CD1c-positive myeloid dendritic cell (primary cell): ENCODE data around the gene CLCNKA.
"Not testable (repeated sequence)": the region's sequence is repeated elsewhere in the genome, so short reads cannot be mapped to it uniquely, and the experiment has no call there.

ENCODE experiments used
- DNase-seq: peaks from one replicate; pipeline ENCODE4 v3.0.0-alpha.2; 2016; ENCODE audit errors: extremely low spot score

Gene CLCNKA

DNA sequence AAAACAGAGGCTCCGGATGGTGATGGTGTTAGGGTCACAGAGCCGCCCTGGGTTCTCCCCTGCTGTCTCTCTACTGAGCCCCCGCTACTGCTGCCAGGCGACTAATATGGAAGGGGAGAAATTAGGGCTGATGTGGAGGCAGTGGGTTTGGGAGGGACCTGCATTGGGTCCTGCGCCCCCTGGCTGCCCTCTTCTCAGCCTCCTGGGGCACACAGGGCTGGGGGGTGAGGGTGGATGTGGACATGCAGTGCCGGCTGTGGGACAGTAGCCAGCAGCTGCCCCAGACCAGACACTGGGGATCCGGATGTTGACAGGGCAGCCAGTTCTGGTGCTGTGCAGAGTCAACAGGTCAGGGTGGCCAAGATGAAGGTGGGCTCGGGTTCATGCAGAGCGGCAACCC is 20.3 kb downstream of the CLCNKA start:
- DNase-seq, result no peak

DNA sequence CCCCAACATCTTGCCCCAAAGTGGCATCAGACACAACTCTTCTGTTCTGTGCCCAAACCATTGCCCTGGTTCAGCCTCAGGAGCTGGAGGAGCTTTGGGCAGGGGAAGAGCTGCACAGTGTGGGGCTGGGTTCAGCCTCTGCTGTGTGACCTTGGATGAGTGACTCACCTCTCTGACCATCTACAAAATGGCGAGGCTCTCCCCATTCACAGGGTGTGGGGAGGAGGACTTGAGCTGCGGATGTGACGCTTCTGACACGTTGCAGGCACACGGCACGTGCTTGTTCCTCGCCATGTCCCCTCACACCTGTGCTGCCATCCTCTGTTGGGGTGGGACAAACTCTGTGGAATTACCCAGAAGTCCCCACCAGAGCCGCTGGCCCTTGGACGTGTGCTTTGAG is 20.8 kb downstream of the CLCNKA start:
- not testable (repeated sequence) for DNase-seq

DNA sequence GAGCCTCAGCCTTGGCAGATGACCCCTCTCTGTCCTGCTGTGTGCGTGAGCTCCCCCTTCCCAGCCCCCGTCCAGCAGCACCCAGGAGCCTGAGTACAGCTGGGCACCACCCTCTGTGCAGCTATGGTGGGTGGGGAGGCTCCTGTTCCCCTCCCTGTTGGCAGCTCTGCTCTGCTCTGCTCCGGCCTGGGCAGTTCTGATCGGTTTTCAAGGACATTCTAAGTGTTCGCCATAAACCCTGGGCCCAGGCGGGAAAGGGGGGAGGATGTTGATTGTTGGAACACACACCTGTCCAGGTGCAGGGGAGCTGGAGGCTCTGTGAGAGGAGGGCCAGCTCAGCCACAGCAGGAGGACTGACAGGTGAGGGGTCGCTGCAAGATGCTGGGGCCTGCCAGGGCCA is 21.7 kb downstream of the CLCNKA start, which contains the start of gene CLCNKB:
Gene CLCNKB, plus strand, starts transcription at position 262 of the 400 bp plus-strand sequence. CDS start 711 bp downstream, outside the sequence.
- no peak for DNase-seq

DNA sequence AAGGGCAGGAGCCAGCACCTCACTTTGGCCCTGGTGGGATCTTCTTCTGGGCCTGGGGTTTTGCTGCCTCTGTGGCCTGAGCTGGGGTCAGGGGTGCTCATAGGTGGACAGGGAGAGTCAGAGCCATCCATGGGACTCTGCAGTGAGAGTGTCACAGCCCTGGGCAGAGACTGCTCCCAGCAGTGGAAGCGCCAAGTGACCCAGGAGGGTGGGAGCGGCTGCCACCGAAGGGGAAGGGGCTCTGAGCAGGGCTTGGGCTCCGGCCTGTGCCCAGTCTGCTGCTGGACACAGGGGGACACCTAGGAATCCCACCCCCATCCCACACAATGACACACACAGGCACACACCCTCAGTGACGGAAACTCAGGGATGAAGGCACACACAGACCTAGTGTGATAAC is 22.1 kb downstream of the CLCNKA start:
- no peak for DNase-seq

DNA sequence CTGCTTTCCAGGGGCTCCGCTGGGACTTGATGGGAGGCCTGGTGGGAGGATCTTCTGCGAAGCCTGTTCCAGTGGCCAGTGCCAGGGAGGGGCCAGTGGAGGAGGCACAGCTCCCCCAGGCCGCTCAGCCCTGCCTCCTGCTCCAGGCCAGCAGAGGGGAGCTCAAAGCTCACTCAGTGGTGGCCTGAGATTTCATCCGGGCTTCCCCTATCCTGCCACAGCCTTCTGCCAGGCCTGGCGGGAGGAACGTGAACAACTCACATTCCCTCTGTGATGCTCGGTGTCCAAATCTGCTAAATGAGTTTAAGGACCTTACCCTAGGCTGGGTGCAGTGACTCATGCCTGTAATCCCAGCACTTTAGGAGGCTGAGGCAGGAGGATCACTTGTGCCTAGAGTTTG is 25.0 kb downstream of the CLCNKA start:
- no peak for DNase-seq

DNA sequence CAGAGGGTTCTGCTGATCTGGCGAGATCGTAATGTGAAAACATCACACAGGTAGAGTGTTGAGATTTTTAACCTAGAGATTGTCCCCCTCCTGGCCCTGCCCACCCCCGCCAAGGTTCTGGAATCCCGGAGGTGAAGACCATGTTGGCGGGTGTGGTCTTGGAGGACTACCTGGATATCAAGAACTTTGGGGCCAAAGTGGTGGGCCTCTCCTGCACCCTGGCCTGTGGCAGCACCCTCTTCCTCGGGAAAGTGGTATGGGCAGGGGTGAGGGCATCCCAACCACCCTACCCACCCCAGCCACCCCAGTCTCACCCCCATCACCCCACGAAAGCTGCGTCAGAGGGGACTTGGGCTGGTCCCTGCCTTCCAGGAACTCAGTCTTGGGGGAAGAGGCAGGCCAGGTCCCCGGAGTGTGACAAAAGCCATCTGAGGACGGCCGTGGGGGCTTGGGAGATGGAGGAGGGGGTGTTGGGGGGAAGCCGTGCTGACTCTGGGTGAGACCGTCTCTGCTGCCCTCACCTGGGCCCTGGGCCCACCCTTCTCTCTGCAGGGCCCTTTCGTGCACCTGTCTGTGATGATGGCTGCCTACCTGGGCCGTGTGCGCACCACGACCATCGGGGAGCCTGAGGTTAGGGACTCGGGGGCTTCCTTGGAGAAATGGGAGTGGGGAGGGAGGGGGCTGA is 26.1 kb downstream of the CLCNKA start:
- no peak for DNase-seq

DNA sequence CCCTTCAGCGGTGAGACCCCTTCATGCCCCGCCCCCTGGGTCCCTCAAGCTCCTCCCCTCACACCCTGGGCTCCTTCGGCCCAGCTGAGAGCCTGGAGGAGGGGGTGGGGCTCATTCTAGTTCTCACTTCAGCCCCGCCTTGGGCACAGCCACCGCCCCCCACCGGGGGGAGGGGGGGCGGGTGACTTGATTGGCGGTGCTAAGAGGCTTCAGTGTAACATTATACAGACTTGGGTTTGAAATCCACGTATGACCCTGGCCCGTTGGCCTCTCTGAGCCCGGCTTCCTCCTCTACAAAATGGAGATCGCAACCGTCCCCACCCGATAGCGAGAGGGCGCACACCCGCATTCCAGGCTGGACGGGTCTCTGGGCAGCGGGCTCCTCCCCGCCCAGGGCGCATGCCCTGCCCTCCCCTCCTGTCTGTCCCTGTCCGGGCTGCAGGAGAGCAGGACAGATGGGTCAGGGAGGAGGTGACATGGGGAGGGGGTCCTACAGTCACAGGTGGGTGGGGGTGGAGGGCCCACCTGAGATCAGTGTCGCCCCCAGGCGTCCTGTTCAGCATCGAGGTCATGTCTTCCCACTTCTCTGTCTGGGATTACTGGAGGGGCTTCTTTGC is 26.8 kb downstream of the CLCNKA start:
- peak; percentile 14 for DNase-seq

DNA sequence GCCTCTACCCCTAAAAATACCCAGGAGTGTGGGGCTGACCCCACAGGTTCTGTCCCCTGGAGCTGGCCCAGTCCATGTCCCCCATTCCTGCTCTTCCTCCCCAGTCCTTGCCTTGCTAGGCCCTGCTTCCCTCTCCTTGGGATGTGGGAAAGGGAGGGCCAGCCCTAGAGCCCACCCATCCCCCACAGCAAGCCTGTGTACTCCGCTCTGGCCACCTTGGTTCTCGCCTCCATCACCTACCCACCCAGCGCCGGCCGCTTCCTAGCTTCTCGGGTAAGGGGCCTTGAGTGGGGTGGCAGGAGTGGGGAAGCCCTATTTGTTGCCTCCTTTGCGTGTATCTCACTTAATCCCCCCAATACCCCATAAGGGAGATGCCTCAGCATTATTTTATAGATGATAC is 28.5 kb downstream of the CLCNKA start:
- no peak for DNase-seq

DNA sequence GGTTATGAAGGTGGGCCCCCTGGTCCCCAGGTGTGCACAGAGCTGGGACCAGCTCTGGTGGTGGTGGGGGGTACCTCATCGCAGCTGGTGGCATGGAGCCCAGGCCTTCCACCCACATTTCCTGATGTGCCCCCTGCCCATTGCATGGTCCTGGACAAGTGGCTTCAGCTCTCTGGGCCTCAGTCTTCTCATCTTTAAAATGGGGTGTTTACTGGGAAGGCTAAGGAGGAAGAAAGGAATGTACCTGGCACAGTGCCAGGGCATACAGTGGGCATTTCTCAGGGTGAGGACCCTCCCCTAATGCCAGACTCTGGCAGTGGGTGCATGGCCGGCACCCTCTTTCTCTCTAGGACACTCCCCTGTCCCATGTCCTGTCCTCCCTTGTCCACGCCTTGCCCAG is 29.2 kb downstream of the CLCNKA start:
- DNase-seq, result no peak

DNA sequence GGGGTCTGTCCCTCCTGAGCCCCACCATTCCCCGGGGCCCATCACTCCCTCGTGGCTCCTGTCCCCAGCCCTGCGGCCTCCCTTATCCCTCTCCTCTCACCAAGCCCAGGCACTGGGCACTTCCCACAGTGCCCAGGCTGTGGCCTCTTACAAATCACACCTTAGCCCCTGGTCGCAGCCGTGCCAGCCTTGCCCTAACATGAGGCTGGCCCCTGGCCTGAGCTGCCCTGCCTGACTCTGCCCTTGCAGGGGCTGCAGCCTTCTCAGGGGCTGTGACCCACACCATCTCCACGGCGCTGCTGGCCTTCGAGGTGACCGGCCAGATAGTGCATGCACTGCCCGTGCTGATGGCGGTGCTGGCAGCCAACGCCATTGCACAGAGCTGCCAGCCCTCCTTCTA is 30.1 kb downstream of the CLCNKA start:
- DNase-seq, result not testable (repeated sequence)

DNA sequence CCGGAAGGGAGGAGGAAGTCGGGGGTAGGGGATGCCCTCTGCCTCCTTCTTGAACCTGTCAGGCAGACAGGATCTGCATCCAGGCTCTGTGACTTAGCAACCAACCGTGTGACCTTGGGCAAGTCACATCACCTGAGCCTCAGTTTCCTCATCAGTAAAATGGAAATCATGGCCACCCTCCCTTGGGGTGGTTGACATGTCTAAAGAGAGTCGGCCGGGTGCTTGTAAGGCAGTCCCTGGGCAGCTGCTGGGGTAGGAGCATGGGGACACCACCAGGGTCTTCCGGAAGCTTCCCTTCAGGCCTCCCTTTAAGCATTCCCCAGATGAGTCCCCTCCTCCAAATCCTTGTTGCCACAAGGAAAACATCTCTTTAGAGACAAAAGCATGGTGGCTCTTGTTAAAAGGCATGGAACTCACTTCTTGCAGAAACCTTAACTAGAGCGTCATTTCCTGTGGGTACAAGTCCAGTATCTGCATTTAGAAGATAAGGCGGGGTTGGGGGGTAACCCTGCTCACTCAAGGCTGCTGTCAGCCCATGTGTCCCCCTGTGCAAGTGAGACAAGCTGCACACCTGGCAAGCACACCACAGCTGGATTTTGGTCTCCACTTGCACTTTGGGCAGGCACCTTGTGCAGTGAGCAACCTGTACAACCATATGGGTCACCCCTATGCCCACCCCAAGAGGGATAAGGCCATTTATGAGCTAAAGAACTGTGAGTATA is 32.1 kb downstream of the CLCNKA start:
- no peak for DNase-seq

DNA sequence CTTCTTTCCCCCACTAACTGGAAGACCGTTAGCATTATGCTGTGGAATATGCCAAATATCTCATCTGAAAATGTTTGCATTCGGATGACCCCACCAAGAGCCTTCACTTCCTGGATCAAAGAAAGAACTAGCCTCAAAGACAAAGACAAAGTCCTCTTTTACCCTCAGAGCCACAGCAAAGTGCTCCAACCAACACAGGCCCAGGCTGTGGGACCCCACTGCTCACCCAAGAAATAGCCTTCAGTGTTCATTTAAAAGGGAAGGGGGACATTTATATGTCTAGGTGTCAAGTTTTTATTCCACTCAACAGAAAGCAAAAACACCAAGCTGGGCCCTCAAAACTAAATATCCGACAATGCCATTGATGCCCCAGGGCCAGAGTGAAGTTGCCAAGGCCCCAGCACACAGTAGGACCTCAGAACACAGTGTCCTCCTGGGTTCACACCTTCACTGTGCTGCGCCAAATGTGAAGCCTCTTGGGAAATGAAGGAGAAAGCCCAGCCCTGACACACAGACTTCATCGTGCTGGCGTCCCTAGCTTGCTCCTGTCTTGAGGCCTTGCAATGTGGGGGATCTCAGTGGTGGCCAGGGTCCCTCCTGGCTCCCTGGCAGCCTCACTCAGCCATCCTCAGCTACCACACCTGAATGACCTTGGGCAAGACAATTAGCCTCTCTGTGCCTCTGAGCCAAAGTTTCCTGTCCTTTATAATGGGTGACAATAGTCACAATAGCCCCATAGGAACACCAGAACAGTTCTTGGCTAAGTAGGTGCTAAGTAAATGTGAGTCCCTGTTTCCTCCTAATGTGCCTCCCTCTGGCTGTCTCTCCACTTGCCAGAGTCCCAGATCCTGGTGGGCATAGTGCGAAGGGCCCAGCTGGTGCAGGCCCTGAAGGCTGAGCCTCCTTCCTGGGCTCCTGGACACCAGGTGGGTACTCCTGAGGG is 33.0 kb downstream of the CLCNKA start:
- DNase-seq, result no peak

DNA sequence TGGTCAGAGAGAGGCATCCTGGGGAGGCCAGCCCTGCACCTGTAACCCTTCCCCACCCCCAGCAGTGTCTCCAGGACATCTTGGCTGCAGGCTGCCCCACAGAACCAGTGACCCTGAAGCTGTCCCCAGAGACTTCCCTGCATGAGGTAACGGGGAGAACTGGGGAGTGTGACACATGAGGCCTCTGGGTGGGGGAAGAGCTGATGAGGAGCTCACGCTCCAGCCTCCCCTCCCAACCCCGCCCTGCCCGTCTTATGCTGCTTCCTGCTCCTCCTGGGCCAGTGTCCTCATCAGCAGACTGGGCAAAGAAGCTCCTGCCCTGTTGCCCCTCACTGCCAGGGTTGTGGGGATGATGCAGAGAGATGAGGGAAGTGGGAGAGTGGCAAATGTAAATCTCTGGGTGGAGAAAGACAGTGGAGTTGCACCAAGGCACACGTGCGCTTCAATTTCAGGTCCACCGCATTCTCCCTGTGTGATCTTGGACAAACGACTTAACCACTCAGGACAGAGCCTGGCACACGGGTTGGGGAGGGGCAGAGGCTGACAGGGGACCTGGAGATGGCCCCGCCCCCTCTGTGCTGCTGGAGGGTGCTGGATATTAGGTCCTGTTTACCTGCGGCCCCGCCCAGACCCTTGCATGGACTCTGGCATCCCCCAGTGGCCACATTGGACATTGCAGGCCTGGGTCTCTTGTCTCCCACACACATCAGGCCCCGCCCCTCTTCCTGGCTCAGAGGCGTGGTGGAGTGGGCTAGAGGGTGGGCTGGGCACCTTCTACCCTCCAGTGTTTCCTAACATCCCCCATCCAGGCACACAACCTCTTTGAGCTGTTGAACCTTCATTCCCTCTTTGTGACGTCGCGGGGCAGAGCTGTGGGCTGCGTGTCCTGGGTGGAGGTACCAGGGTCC is 34.0 kb downstream of the CLCNKA start:
- DNase-seq, result peak; percentile 83

DNA sequence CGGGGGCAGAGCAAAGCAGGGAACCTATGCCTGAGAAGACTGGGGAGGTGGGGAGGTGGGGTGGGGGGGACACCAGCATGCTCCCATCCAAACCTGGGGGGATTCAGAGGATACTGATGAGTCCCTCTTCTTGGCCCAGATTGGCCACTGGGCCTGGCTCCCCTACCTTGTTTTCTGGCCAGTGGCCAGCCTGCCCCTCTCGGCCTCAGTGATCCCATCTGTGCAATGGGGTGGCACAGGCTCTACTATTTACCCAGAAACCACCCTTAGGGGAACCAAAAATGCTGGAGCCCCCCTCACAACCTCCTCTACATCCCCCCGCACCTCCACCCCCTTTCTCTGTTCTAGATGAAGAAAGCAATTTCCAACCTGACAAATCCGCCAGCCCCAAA is 34.7 kb downstream of the CLCNKA start:
- DNase-seq, result not testable (repeated sequence)

DNA sequence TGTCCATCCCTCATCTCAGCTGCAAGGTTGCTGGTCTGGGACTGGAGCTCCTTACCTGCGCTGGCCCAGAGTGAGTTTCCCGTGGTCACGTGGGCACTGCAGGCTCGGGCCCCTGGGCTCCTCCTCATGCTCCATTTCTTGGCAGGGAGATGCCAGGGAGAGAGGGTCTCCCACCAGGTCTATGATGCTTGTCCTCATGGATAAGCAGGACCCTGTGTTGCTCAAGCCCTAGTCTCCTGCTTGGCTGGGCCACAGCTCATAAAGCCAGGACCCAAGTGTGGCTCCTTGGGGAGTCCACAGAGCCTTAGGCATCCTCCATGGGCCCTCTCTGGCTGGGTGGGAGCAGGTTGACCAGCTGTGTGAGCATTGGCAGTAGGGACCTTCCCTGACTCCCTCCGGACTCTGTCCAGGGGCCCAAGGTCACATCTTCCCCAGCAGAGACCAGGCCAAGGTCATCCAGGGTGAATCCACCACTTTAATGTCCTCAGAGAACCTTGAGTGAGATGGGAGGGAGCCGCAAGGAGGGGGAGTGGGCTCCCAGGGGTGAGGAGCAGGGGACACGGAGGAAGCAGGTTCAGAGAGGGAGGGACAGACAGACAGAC is 35.6 kb downstream of the CLCNKA start:
- DNase-seq, result not testable (repeated sequence)

DNA sequence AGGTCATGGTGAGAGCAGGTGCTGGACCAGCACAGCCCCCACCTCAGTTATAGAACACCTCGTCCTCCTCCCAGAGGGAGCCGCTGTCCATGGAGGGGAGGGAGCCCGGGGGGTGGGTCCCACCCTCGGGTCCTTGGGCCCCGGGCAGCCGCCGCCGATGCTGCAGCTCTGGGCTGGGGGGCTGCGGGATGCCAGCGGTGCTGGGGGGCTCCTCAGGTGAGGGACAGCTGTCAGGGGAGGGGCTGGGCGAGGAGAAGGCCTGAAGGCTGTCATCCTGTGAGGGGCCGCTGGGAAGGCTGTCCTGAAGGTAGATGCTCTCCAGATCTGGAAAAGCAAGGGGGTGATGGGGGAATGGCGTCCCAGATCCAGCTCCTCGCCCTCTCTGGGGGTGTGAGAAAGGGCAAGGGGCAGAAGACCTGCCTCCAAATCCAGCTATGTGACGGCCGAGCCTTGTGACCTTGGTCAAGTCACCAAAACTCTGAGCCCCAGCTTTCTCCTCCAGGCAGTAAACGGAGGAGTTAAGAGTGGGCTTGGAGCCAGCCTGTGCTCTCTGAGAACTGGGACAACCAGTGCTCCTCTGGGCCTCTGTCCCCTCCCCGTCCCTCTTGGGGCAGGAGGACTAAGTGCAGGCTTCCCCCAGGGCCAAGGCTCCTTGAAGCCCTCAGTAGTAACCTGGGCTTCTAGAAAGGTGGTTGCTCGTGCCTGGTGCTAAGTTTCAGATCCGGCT is 36.7 kb downstream of the CLCNKA start:
- not testable (repeated sequence) for DNase-seq

DNA sequence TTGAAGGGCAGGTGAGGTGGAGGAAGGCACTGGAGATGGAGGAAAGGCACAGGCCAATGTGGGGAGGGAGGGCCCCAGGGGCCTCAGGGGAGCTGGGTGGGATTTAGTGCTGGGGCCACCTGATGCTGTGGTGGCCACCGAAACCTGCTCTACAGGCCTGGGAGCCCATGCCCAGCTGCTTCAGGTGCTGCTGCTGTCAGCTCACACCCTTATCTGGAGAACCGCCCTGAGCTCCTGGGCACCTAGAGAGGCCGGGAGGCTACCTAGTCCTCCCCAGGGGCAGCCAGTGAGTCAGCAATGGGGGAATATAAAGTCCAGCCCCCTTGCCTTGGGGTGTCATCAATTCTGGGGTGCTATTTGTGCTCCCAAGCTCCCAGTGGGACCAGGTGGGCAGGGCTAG is 39.4 kb downstream of the CLCNKA start:
- DNase-seq, result no peak

DNA sequence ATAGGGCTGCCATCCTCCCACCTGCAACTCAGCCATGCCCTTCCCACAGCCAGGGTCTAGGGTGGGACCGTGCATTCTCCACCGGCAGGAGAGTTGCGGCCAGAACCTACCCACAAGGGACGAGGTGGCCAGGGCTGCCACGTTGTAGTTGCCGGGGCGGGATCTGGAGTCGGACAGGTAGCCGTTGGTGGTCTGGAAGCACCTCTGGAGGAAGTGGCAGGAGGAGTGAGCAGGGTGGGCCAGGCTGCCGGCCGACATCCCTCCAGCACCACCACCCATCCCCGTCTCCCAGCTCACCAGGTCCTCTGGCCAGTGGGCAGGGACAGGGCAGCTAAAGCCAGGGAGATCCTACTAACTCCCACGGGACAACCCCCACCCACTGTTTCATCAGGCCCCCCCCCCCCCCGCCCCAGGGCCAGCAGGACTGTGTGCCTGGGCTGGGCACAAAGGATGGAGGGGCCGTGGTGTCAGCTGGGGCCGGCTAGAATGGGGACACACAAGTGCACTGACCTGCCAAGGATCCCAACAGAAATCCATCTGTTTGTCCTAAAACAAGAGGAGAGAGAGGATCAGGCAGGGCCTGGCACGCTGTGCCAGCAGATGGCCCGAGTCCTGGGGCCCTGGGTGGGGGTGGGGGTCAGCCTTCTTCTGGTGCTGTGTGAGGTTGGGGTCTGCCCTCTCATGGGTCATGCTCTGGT is 40.3 kb downstream of the CLCNKA start:
- not testable (repeated sequence) for DNase-seq

DNA sequence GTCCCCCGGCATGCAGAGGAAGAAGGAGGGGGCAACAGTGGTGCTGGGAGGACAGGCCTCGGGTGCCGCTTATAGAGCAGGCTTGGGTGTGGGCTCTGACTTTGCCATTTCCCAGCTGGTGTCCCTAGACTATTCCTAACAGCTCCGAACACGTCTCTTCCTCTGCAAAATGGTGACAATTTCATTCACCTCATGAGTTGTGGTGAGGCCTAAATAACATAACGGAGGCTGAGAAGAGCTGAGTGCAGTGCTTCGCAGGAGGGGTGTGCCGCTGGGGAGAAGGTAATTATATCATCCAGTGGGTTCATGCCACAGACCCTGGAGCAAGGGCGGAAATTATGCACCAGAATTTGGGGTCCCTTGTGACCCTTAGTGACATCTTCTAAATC is 40.8 kb downstream of the CLCNKA start:
- DNase-seq, result not testable (repeated sequence)
